OCI-LY1 (cell line): Measurements from ENCODE around the gene SRSF12.

Source experiments
- CTCF ChIP-seq: fragments of 200-600 bp; sonication (generic), shearing (Covaris generic); IDR thresholded peaks from 2 replicates; pipeline ENCODE4 v1.5.1; 2017; ENCODE audit warnings: mild to moderate bottlenecking, antibody characterized with exemption, low read length, moderate library complexity, mixed read lengths
- EZH2 ChIP-seq: fragments of 200-600 bp; sonication (generic), shearing (Covaris generic); IDR thresholded peaks from 2 replicates; pipeline ENCODE4 v1.8.0; 2017; ENCODE audit warnings: borderline replicate concordance, mixed run types, mild to moderate bottlenecking, antibody characterized with exemption, low read length, moderate library complexity, mixed read lengths

DNA sequence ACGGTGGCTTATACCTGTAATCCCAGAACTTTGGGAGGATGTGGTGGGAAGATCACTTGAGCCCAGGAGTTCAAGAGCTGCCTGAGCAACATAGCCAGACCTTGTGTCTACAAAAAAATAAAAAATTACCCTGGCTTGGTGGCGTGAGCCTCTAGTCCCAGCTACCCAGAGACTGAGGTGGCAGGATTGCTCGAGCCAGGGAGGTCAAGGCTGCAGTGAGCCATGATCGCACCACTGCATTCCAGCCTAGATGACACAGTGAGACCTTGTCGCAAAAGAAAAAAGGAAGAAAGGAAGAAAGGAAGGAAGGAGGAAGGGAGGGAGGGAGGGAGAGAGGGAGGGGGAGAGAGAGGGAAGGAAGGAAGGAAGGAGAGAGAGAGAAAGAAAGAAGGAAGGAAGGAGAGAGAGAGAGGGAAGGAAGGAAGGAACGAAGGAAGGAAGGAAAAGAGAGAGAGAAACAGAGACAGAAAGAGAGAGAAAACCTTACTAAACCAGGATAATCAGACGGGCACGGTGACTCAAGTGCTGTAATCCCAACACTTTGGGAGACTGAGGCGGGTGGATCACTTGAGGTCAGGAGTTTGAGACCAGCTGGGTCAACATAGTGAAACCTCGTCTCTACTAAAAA lies 48.2 kb downstream of the SRSF12 start:
- TF ChIP-seq CTCF (no peak), EZH2 (no peak)
